H54 (cell line): ENCODE data around the gene CNTNAP4.

Experiments used
- DNase-seq: peaks from one replicate; pipeline ENCODE4 v3.0.0; 2011; ENCODE audit warnings: low spot score, mixed read lengths; ENCODE audit not compliant: insufficient read length
- FAIRE-seq: peaks from 3 replicates; lab custom pipeline; 2011; peaks lifted over from hg19 to GRCh38; lab: Jason Lieb, UNC
- POLR2A ChIP-seq: IDR thresholded peaks from 2 replicates; pipeline ENCODE4 v1.6.1; 2011; ENCODE audit warnings: low read depth, mild to moderate bottlenecking, low read length

CNTNAP4 gene

GRCh38 chr16:76280421-76281215 is 3.4 kb downstream of the CNTNAP4 start:
- TF ChIP-seq POLR2A, result no peak
- no peak for FAIRE-seq
- no peak for DNase-seq

GRCh38 chr16:76287466-76287865 is 10.3 kb downstream of the CNTNAP4 start:
- FAIRE-seq (no peak), DNase-seq (no peak)
- no peak for TF ChIP-seq POLR2A

- no peak for FAIRE-seq
Observed at GRCh38 chr16:76292218-76292617, 15.0 kb downstream of the CNTNAP4 start.

GRCh38 chr16:76293980-76294379 is 16.8 kb downstream of the CNTNAP4 start:
- no peak for TF ChIP-seq POLR2A
- FAIRE-seq (no peak), DNase-seq (no peak)

More at GRCh38 chr16:76292218-76292617, 15.0 kb downstream of the CNTNAP4 start:
- TF ChIP-seq POLR2A, result no peak
- DNase-seq, result no peak

- no peak for FAIRE-seq
- DNase-seq, result no peak
- no peak for TF ChIP-seq POLR2A
Observed at GRCh38 chr16:76294396-76295214, 17.4 kb downstream of the CNTNAP4 start.

GRCh38 chr16:76297941-76298340 is 20.7 kb downstream of the CNTNAP4 start:
- no peak for TF ChIP-seq POLR2A
- FAIRE-seq (no peak), DNase-seq (no peak)

- no peak for TF ChIP-seq POLR2A
- no peak for DNase-seq
- FAIRE-seq, result no peak
Observed at GRCh38 chr16:76303637-76304314, 26.6 kb downstream of the CNTNAP4 start.

GRCh38 chr16:76309639-76310335 is 32.6 kb downstream of the CNTNAP4 start:
- FAIRE-seq (no peak), DNase-seq (no peak)
- no peak for TF ChIP-seq POLR2A

GRCh38 chr16:76311260-76311659 is 34.1 kb downstream of the CNTNAP4 start:
- FAIRE-seq, result no peak

GRCh38 chr16:76318565-76318964 is 41.4 kb downstream of the CNTNAP4 start:
- no peak for DNase-seq
- TF ChIP-seq POLR2A, result no peak
- FAIRE-seq, result no peak

More at GRCh38 chr16:76311260-76311659, 34.1 kb downstream of the CNTNAP4 start:
- TF ChIP-seq POLR2A, result no peak
- DNase-seq, result no peak

GRCh38 chr16:76329106-76329505 is 51.9 kb downstream of the CNTNAP4 start:
- no peak for FAIRE-seq
- no peak for DNase-seq
- no peak for TF ChIP-seq POLR2A

- DNase-seq (no peak), FAIRE-seq (no peak)
- no peak for TF ChIP-seq POLR2A
Observed at GRCh38 chr16:76335180-76335974, 58.2 kb downstream of the CNTNAP4 start.
